ENCODE measurements around the gene HSD11B1. TPM values are rescaled to one million over a fixed set of nuclear protein-coding genes. Genes with fewer than 3 reads are reported as not detected.

Gene HSD11B1
- total and polyA plus RNA-seq, 7 donors: 2.0 to 10.0 (median 3.0) TPM; not detected in 1

GRCh38 chr1:209761011-209761635 is 56.5 kb downstream of the HSD11B1 start:
- no peaks in the 10 kb centered on the region for H3K9me3 ChIP-seq
- no peaks in the 10 kb centered on the region for H3K36me3 ChIP-seq
- H3K4me1 ChIP-seq: no peaks in the 10 kb centered on the region
- intact Hi-C loops (cut with DNase I): loop anchor here (10.0 kb wide), 1 partner anchor 64 kb away; the partner anchor contains the start of gene UTP25
- no peaks in the 10 kb centered on the region for H3K27me3 ChIP-seq
- no peak for TF ChIP-seq EP300 (IDR thresholded peaks at IDR 0.05)
- no peak overlapping the region for H3K4me3 ChIP-seq
- DNase-seq: no peak
- H3K27ac ChIP-seq: no peak overlapping the region

GRCh38 chr1:209766051-209766450 is 61.4 kb downstream of the HSD11B1 start:
- 64 to 79% methylated on average over 2 of the region's 2 CpGs for WGBS, 2 donors
- peaks cover 0 to 32% (median 27%) of the 10 kb centered on the region in 4 donors for H3K4me1 ChIP-seq
- no peaks in the 10 kb centered on the region for H3K36me3 ChIP-seq
- no peaks in the 10 kb centered on the region for H3K9me3 ChIP-seq
- intact Hi-C loops (cut with DNase I): loop anchor here (10.0 kb wide), 1 partner anchor 59 kb away; the partner anchor contains the start of gene UTP25
- H3K27me3 ChIP-seq: no peaks in the 10 kb centered on the region
- H3K27ac ChIP-seq: no peak overlapping the region
- no peak for DNase-seq
- H3K4me3 ChIP-seq: no peak overlapping the region
- no peak for TF ChIP-seq EP300 (IDR thresholded peaks at IDR 0.05)
- TF ChIP-seq POLR2A (IDR thresholded peaks at IDR 0.05): no peak
- no peak for TF ChIP-seq POLR2AphosphoS5 (IDR thresholded peaks at IDR 0.05)
- TF ChIP-seq CTCF (IDR thresholded peaks at IDR 0.05): no peak

GRCh38 chr1:209767096-209767495 is 62.5 kb downstream of the HSD11B1 start:
- DNase-seq: no peak
- H3K36me3 ChIP-seq: no peaks in the 10 kb centered on the region
- peaks cover 0 to 35% (median 29%) of the 10 kb centered on the region in 4 donors for H3K4me1 ChIP-seq
- intact Hi-C loops (cut with DNase I): loop anchor here (10.0 kb wide), 1 partner anchor 58 kb away; the partner anchor contains the start of gene UTP25
- no peaks in the 10 kb centered on the region for H3K27me3 ChIP-seq
- H3K27ac ChIP-seq: no peak overlapping the region
- H3K4me3 ChIP-seq: no peak overlapping the region
- H3K9me3 ChIP-seq: no peaks in the 10 kb centered on the region
- no peak for TF ChIP-seq CTCF (IDR thresholded peaks at IDR 0.05)
- TF ChIP-seq POLR2A (IDR thresholded peaks at IDR 0.05): no peak
- no peak for TF ChIP-seq EP300 (IDR thresholded peaks at IDR 0.05)
- TF ChIP-seq POLR2AphosphoS5 (IDR thresholded peaks at IDR 0.05): no peak

GRCh38 chr1:209767706-209768105 is 63.1 kb downstream of the HSD11B1 start:
- peaks cover 0 to 37% (median 30%) of the 10 kb centered on the region in 4 donors for H3K4me1 ChIP-seq
- intact Hi-C loops (cut with DNase I): loop anchor here (2.0 to 10.0 kb wide), 2 partner anchors 17 to 57 kb away; partner anchors contain the start of genes C1orf74 and UTP25
- peak overlapping the region in 1 of 4 donors; percentile 81 for H3K27ac ChIP-seq
- no peak overlapping the region for H3K4me3 ChIP-seq
- DNase-seq: no peak
- no peaks in the 10 kb centered on the region for H3K36me3 ChIP-seq
- TF ChIP-seq CTCF (IDR thresholded peaks at IDR 0.05) (no peak), POLR2AphosphoS5 (IDR thresholded peaks at IDR 0.05) (no peak), EP300 (IDR thresholded peaks at IDR 0.05) (no peak), POLR2A (IDR thresholded peaks at IDR 0.05) (no peak)
- H3K27me3 ChIP-seq: no peaks in the 10 kb centered on the region
- H3K9me3 ChIP-seq: no peaks in the 10 kb centered on the region

- Histone ChIP-seq H3K9me3 (no peaks in the 10 kb centered on the region), H3K36me3 (no peaks in the 10 kb centered on the region), H3K4me3 (peak overlapping the region in 1 of 4 donors; percentile 13), H3K4me1 (peaks cover 0 to 37% (median 30%) of the 10 kb centered on the region in 4 donors), H3K27ac (peak overlapping the region; percentile 64 to 81 (median 80)), H3K27me3 (no peaks in the 10 kb centered on the region)
- intact Hi-C loops (cut with DNase I): loop anchor here (2.0 to 10.0 kb wide), 2 partner anchors 16 to 56 kb away; partner anchors contain the start of genes C1orf74 and UTP25
- TF ChIP-seq POLR2AphosphoS5 (IDR thresholded peaks at IDR 0.05) (no peak), POLR2A (IDR thresholded peaks at IDR 0.05) (no peak), CTCF (IDR thresholded peaks at IDR 0.05) (no peak), EP300 (IDR thresholded peaks at IDR 0.05) (no peak)
- DNase-seq: no peak
- 48 to 81% methylated on average over 9 of the region's 9 CpGs for WGBS, 2 donors
Observed at GRCh38 chr1:209768354-209768774, 63.7 kb downstream of the HSD11B1 start.

Measured in sigmoid colon (tissue), 7 donors.